ENCODE data around the gene ZNF362.

DNA sequence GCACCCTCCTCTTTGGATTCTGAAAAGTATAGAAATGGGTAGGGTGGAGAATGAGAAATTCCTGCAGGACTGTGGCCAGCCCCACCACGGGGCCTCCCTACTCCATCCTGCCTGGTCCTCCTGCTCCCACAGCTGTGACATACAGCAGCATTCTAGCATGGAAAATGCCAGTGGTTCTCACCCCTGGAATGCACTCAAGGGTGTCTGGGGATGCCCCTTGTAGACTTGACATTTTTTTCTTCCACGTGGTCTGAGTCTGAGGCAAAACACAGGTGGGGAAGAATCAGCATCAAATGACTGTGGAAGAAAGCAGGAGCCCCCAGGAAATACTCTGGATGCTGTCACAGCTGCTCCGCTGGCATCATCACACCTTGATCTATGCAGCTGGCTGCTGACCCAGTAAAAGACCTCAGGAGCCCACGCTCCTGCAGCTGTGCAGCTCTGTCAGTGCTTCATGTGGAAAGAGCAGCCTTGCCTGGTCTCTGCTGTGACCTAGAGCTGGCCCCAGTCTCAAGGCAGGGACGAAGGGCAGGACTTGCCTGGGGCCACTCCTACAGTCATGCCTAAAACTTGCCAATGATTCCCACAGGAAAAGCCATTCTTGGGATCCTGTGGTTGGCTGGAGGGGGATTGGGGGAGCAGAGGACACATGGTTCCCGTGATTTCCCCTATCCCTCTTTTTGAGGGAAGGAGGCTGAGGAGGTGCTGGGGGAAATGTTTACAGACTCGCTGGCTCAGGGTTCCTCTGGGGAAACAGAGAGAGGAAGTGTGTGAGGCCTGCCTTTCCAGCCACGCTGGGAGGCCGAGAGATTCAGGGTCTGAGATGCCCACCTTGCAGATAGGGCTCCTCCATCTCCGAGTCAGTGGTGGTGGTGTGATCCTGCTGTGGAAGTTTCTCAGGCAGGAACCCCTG lies 75.4 kb downstream of the ZNF362 start:
- TF ChIP-seq, protein P1, sequence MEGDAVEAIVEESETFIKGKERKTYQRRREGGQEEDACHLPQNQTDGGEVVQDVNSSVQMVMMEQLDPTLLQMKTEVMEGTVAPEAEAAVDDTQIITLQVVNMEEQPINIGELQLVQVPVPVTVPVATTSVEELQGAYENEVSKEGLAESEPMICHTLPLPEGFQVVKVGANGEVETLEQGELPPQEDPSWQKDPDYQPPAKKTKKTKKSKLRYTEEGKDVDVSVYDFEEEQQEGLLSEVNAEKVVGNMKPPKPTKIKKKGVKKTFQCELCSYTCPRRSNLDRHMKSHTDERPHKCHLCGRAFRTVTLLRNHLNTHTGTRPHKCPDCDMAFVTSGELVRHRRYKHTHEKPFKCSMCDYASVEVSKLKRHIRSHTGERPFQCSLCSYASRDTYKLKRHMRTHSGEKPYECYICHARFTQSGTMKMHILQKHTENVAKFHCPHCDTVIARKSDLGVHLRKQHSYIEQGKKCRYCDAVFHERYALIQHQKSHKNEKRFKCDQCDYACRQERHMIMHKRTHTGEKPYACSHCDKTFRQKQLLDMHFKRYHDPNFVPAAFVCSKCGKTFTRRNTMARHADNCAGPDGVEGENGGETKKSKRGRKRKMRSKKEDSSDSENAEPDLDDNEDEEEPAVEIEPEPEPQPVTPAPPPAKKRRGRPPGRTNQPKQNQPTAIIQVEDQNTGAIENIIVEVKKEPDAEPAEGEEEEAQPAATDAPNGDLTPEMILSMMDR (IDR thresholded peaks at IDR 0.05): no peak
- no peak for TF ChIP-seq POLR2A (IDR thresholded peaks at IDR 0.05)

All from thyroid gland (tissue), 4 donors.